H1 (cell line): ENCODE results near the gene CERKL. TPM values are rescaled to one million over a fixed set of nuclear protein-coding genes. Genes with fewer than 3 reads are reported as not detected.

Experiments used
- CTCF ChIA-PET: fragments of 300-600 bp; sonication (Branson Sonifier 250); formaldehyde crosslinking; loops from one replicate; lab custom pipeline; 2021; ENCODE audit not compliant: partially characterized antibody; lab: Charles Lee
- POLR2A ChIA-PET: fragments of 300-600 bp; sonication (Branson Sonifier 250); formaldehyde crosslinking; loops from one replicate; lab custom pipeline; 2021; ENCODE audit warnings: inconsistent platforms; ENCODE audit not compliant: partially characterized antibody; lab: Charles Lee
- DNase-seq, 2 experiments: peaks; one replicate each; pipeline versions ENCODE4 v3.0.0 to v3.0.0-alpha.2; 2010 to 2022; ENCODE audit warnings: low spot score in 2 of 2, low read depth in 1 of 2, mixed read lengths in 1 of 2
- FAIRE-seq: peaks from 2 replicates; lab custom pipeline; 2011; peaks lifted over from hg19 to GRCh38; lab: Jason Lieb, UNC
- H2AFZ ChIP-seq: 2 replicates; pipeline ENCODE4 v1.8.1; 2012; ENCODE audit warnings: low read length, inconsistent platforms
- H2AK5ac ChIP-seq: 2 replicates; pipeline ENCODE4 v1.6.1; 2013; ENCODE audit warnings: low read depth, low read length
- H2BK120ac ChIP-seq: replicated peaks from 2 replicates; pipeline ENCODE3; 2013; ENCODE audit warnings: low read depth, low read length, inconsistent platforms
- H2BK12ac ChIP-seq: 2 replicates; pipeline ENCODE4 v1.6.1; 2013; ENCODE audit warnings: low read depth, low read length
- H2BK15ac ChIP-seq: 2 replicates; pipeline ENCODE4 v1.6.1; 2013; ENCODE audit warnings: low read length
- H2BK20ac ChIP-seq: 2 replicates; pipeline ENCODE4 v1.6.1; 2013; ENCODE audit warnings: low read length
- H2BK5ac ChIP-seq: 2 replicates; pipeline ENCODE4 v1.6.1; 2013; ENCODE audit warnings: low read depth, low read length
- H3K14ac ChIP-seq: 2 replicates; pipeline ENCODE4 v1.6.1; 2013; ENCODE audit warnings: inconsistent platforms; ENCODE audit not compliant: insufficient read length
- H3K18ac ChIP-seq: 2 replicates; pipeline ENCODE4 v1.6.1; 2013; ENCODE audit warnings: low read length; ENCODE audit errors: extremely low read depth
- H3K23ac ChIP-seq: 2 replicates; pipeline ENCODE4 v1.6.1; 2013; ENCODE audit warnings: inconsistent platforms; ENCODE audit not compliant: insufficient read length
- H3K23me2 ChIP-seq: 2 replicates; pipeline ENCODE4 v1.6.1; 2013; ENCODE audit warnings: low read depth, low read length
- H3K27ac ChIP-seq: 2 replicates; pipeline ENCODE4 v1.6.1; 2011; ENCODE audit warnings: low read depth, low read length, inconsistent platforms
- H3K27me3 ChIP-seq, 4 experiments: replicated peaks in 1 of 4; 1 replicate in 1 of 4; 2 replicates in 3 of 4; pipeline versions ENCODE4 v1.6.1 to v1.8.1; 2011 to 2013; ENCODE audit warnings: low read length in 3 of 4, mild to moderate bottlenecking in 3 of 4, inconsistent platforms in 2 of 4, mixed read lengths in 2 of 4, moderate library complexity in 1 of 4; ENCODE audit not compliant: control insufficient read depth in 3 of 4, insufficient read depth in 3 of 4; ENCODE audit errors: extremely low read depth in 1 of 4
- H3K36me3 ChIP-seq, 4 experiments: 2 replicates each; pipeline versions ENCODE4 v1.6.1 to v1.8.1; 2011 to 2013; ENCODE audit warnings: mild to moderate bottlenecking in 4 of 4, low read length in 3 of 4, moderate library complexity in 2 of 4, control low read depth in 1 of 4, inconsistent platforms in 1 of 4; ENCODE audit not compliant: insufficient read depth in 4 of 4, control insufficient read depth in 2 of 4
- H3K4ac ChIP-seq: replicated peaks from 2 replicates; pipeline ENCODE3; 2013; ENCODE audit warnings: low read length, low read depth, mixed read lengths, inconsistent platforms; ENCODE audit not compliant: insufficient read length
- H3K4me1 ChIP-seq, 4 experiments: replicated peaks in 1 of 4; 1 replicate in 1 of 4; 2 replicates in 3 of 4; pipeline versions ENCODE4 v1.6.1 to v1.8.1; 2011 to 2013; ENCODE audit warnings: low read length in 3 of 4, inconsistent platforms in 2 of 4, mixed read lengths in 1 of 4; ENCODE audit not compliant: insufficient read depth in 4 of 4, control insufficient read depth in 3 of 4
- H3K4me2 ChIP-seq, 2 experiments: 2 replicates each; pipeline versions ENCODE4 v1.6.1 to v1.8.1; 2011 to 2013; ENCODE audit warnings: low read depth in 2 of 2, low read length in 2 of 2, control low read depth in 1 of 2, inconsistent platforms in 1 of 2, mild to moderate bottlenecking in 1 of 2; ENCODE audit not compliant: insufficient read depth in 1 of 2
- H3K4me3 ChIP-seq, 4 experiments: fragments of 200-600, 300-600 bp in 1 of 4; sonication (generic), shearing (Covaris generic), sonication (Bioruptor Twin) in 1 of 4; 2 replicates each; pipeline versions ENCODE4 v1.5.1 to v1.8.1; 2011 to 2016; ENCODE audit warnings: low read length in 4 of 4, low read depth in 3 of 4, control low read depth in 2 of 4, inconsistent platforms in 2 of 4, mild to moderate bottlenecking in 2 of 4, mixed read lengths in 1 of 4, moderate library complexity in 1 of 4; ENCODE audit not compliant: insufficient read depth in 2 of 4; ENCODE audit errors: extremely low read depth in 1 of 4
- H3K56ac ChIP-seq: replicated peaks from 2 replicates; pipeline ENCODE3; 2013; ENCODE audit warnings: low read depth, mild to moderate bottlenecking, mixed read lengths, low read length, inconsistent platforms; ENCODE audit not compliant: insufficient read length
- H3K79me1 ChIP-seq: 2 replicates; pipeline ENCODE4 v1.6.1; 2013; ENCODE audit warnings: low read depth, low read length, control low read depth
- H3K79me2 ChIP-seq, 2 experiments: 2 replicates each; pipeline versions ENCODE4 v1.6.1 to v1.8.1; 2012 to 2013; ENCODE audit warnings: low read length in 2 of 2, mild to moderate bottlenecking in 2 of 2, inconsistent platforms in 1 of 2; ENCODE audit not compliant: insufficient read depth in 2 of 2, control insufficient read depth in 1 of 2
- H3K9ac ChIP-seq, 4 experiments: replicated peaks in 1 of 4; 1 replicate in 1 of 4; 2 replicates in 3 of 4; pipeline versions ENCODE4 v1.6.1 to v1.8.1; 2011 to 2013; ENCODE audit warnings: low read depth in 3 of 4, low read length in 3 of 4, control low read depth in 2 of 4, mild to moderate bottlenecking in 2 of 4, moderate library complexity in 2 of 4, inconsistent platforms in 1 of 4; ENCODE audit errors: extremely low read depth in 1 of 4
- H3K9me3 ChIP-seq, 2 experiments: 2 replicates each; pipeline versions ENCODE4 v1.6.1 to v1.8.1; 2012 to 2013; ENCODE audit warnings: mild to moderate bottlenecking in 2 of 2, moderate library complexity in 2 of 2, control low read depth in 1 of 2, inconsistent platforms in 1 of 2, low read depth in 1 of 2, low read length in 1 of 2, mixed read lengths in 1 of 2; ENCODE audit not compliant: insufficient read depth in 2 of 2
- H4K20me1 ChIP-seq, 2 experiments: replicated peaks in 1 of 2; 2 replicates each; pipeline versions ENCODE3 to v1.8.1; 2011 to 2013; ENCODE audit warnings: inconsistent platforms in 2 of 2, low read length in 2 of 2, mild to moderate bottlenecking in 1 of 2; ENCODE audit not compliant: insufficient read depth in 2 of 2, control insufficient read depth in 1 of 2
- H4K5ac ChIP-seq: 2 replicates; pipeline ENCODE4 v1.6.1; 2013; ENCODE audit warnings: low read length, low read depth, mixed read lengths, inconsistent platforms; ENCODE audit not compliant: insufficient read length
- H4K8ac ChIP-seq: 2 replicates; pipeline ENCODE4 v1.8.0; 2013; ENCODE audit warnings: mild to moderate bottlenecking, moderate library complexity, low read length, inconsistent platforms; ENCODE audit not compliant: insufficient read depth; ENCODE audit errors: extremely low read depth
- H4K91ac ChIP-seq: replicated peaks from 2 replicates; pipeline ENCODE3; 2013; ENCODE audit warnings: low read length, mixed read lengths, inconsistent platforms; ENCODE audit not compliant: insufficient read length
- GTF2F1 ChIP-seq: IDR thresholded peaks from 2 replicates; pipeline ENCODE4 v1.6.1; 2012; ENCODE audit warnings: low read depth, low read length, improper control_type of control experiment, borderline replicate concordance
- WGBS, 2 experiments: shearing (Covaris generic) in 1 of 2; methylation state at CpG; one replicate each; pipeline versions ENCODE4 v1.1.6 to v1.1.7; 2013 to 2015; ENCODE audit warnings: low lambda C conversion rate in 2 of 2, mixed read lengths in 2 of 2, inconsistent platforms in 1 of 2, low coverage in 1 of 2, missing lambda C conversion rate in 1 of 2; ENCODE audit not compliant: insufficient replicate concordance in 2 of 2, insufficient coverage in 1 of 2, insufficient read length in 1 of 2; ENCODE audit errors: extremely low coverage in 1 of 2, missing lambda C conversion rate in 1 of 2; 5-methylcytosine and 5-hydroxymethylcytosine counted together
- polyA plus RNA-seq, 7 experiments: library from polyadenylated mRNA; depleted of rRNA in 3 of 7; stranded (reverse) in 5 of 7; unstranded in 2 of 7; fragments of >200 nt in 5 of 7; fragments of 200-250 nt in 2 of 7; gene quantifications; 1 replicate in 5 of 7; 2 replicates in 1 of 7; 4 replicates in 1 of 7; pipeline versions ENCODE4 v1.2.1 to v1.2.3, GENCODE V29; 2011 to 2013; ENCODE audit warnings: missing spikeins in 2 of 7, mixed read lengths in 2 of 7
- total RNA-seq: library from RNA; stranded (reverse); fragmentation: NEBNext Ultra II Directional; extraction: Animal tissue kit (Norgen Biotek cat#: 25700); gene quantifications from 2 replicates; pipeline ENCODE4 v1.2.1, GENCODE V29; 2021

CERKL gene
- total and polyA plus RNA-seq, 2 of the 8 experiments (the other 6 are each of a cell fraction or from before 2014, with no cell fraction given), result 0.05 TPM; not detected in 1

DNA sequence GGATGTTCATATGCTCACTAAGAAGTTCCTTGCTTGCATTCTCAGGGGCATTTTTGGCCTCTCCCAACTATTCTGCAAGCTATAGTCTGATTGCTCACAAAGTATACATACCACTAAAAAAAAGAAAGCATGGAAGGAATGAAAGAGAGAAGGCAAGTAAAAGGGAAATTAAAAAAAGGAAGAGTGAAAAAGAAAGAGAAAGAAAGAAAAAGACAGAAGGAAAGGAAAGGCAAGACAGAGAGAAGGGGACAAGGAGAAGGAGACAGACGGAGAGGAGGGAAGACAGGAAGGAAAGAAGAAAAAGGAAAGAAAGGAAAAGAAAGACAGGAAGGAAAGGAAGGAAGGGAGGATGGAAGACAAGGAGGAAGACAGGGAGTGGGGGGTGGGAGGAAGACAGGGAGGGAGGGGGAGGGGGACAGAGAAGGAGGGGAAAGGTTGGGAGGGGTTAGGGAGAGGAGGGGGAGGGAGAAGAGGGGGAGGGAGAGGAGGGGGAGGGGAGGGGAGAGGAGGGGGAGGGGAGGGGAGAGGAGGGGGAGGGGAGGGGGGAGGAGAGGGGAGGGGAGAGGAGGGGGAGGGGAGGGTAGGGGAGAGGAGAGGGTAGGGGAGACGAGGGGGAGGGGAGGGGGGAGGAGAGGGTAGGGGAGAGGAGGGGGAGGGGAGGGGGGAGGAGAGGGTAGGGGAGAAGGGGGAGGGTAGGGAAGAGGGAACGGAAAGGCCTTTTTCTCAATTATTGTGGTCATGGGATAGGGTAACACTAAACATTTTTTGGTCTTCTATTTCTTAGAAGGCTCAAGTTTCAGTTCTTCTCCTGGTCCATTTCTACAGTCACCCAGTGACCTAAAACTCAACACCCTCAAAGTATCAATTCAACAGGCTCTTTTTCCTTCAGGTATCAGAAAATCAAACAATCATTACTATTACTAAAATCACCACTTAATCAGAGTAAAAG, 50.7 kb downstream of the CERKL start:
- Histone ChIP-seq H3K9me3 (no peaks in the 10 kb centered on the region; a peak in 1 of 4 replicates), H3K4me3 (no peak overlapping the region)
- no peak for TF ChIP-seq GTF2F1
- TF ChIP-seq, all 59 proteins: peak for 0
- CTCF ChIA-PET, result no interaction called here
- H4K20me1 ChIP-seq, result no peaks in the 10 kb centered on the region
- FAIRE-seq (no peak), DNase-seq (no peak)
- no peaks in the 10 kb centered on the region for H3K27me3 ChIP-seq
- no peak overlapping the region for H4K91ac ChIP-seq
- no peak overlapping the region for H3K27ac ChIP-seq
- H3K23ac ChIP-seq, result no peak overlapping the region
- no peak overlapping the region for H2AFZ ChIP-seq
- H3K56ac ChIP-seq, result no peak overlapping the region
- H3K18ac ChIP-seq, result no peak overlapping the region
- no peak overlapping the region for H2BK15ac ChIP-seq
- H3K4ac ChIP-seq, result no peak overlapping the region
- WGBS, 2 experiments, result 94 to 100% methylated on average over 1 of the region's 3 CpGs
- H3K36me3 ChIP-seq, result no peaks in the 10 kb centered on the region
- H3K79me1 ChIP-seq, result no peaks in the 10 kb centered on the region
- no peak overlapping the region for H3K4me2 ChIP-seq
- H2BK20ac ChIP-seq, result no peak overlapping the region
- H4K8ac ChIP-seq, result no peak overlapping the region
- POLR2A ChIA-PET, result no interaction called here
- H3K4me1 ChIP-seq, result no peaks in the 10 kb centered on the region; a peak in 1 of 7 replicates
- no peak overlapping the region for H2BK5ac ChIP-seq
- no peak overlapping the region for H2BK12ac ChIP-seq
- H4K5ac ChIP-seq, result no peak overlapping the region
- H2AK5ac ChIP-seq, result no peak overlapping the region
- no peak overlapping the region for H3K14ac ChIP-seq
- no peaks in the 10 kb centered on the region for H3K79me2 ChIP-seq
- no peak overlapping the region for H2BK120ac ChIP-seq
- H3K9ac ChIP-seq, result no peak overlapping the region
- no peaks in the 10 kb centered on the region for H3K23me2 ChIP-seq
